ENCODE measurements around the gene LPO.

LPO gene

GRCh38 chr17:58315750-58316149 is 77.4 kb downstream of the LPO start:
- DNase-seq (ENCODE audit: extremely low read depth in 1 of 2, low read depth in 1 of 2) = no peak

DNA sequence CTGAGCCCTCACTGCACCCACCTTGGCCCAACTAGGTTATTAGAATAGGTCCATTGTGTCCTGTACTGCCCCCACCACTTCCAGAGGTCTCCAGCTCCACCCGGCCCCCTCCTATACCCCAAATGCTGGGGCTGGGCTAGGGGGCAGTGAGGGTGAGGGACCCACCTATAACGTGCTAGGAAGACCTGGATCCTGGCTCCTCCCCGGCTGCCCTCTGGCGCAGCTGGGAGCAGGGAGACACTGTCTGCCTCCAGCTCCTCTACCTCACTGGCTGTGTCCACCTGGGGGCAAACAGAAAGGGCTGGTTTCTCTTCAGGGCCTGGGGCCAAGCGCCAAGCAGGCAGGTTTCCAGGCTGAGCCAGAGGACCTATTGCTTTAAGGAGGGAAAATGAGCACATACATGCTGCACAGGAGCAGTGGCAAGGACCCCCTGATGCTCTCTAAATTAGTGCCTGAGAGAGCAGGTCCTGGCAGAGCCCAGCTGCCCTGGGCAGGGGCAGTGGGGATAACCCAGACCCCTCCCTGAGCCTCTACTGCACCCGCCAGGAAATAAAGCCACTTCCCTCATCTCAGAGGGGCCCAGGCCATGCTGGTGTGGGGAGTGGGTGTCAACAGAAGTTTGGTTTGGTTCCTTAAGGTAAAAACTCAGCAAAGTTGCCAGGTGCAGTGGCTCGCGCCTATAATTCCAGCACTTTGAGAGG is 78.0 kb downstream of the LPO start:
- DNase-seq (ENCODE audit: extremely low read depth in 1 of 2, low read depth in 1 of 2) = no peak

DNA sequence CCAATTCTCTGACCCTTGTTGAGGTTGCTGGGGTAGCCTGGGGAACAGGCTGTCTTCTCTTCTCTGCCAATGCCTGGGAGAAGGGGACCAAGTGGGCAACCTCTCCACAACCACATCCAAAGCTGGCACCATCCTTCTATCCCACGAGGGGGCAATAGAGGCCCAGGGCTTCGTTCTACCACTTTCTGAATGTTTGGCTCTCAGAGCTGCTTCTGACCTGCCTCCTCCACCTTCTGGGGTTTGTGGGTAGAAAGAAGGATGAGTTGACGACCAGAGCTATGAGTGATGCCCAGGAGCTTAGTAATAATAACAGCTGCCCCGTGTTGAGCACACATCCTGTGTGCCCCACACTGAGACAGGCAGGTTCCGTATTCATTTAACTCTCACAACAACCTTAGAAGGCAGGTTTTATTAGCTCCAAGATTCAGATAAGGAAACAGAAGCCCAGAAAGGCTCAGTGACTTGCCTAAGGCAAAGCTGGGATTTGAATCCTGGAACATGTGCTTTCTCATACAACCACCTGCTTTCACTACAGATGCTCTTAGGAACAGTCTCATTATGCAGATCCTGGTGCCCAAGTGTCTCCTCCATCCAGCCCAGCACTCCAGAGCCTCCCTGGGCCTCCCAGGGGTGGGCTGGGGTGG is 79.2 kb downstream of the LPO start:
- no peak for DNase-seq (ENCODE audit: extremely low read depth in 1 of 2, low read depth in 1 of 2)

DNA sequence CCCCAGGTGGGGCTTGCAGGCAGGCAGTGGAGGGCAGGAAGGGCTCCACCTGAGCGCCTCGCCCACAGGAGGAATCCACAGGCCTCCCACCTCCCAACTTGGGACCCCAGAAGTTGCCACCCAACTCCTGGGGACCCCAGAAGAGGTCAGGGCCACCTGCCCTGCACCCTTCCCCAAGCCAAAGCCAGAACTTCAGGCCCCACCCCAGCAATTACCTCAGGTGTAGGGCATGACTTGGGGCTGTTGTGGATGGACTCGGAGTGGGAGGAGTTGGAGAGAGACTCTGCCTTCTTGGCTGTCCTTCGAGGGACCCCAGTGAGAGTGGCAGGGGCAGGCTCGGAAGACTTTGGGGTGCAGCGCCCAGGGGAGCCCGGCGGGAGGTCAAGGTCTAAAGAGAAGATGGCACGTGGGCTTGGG is 79.7 kb downstream of the LPO start:
- DNase-seq (ENCODE audit: extremely low read depth in 1 of 2, low read depth in 1 of 2) = no peak

Data from activated CD8-positive, alpha-beta memory T cell treated with anti-CD3 and anti-CD28 coated beads for 1 hour (primary cell).